ENCODE results near the gene SVBP.

Gene SVBP

DNA sequence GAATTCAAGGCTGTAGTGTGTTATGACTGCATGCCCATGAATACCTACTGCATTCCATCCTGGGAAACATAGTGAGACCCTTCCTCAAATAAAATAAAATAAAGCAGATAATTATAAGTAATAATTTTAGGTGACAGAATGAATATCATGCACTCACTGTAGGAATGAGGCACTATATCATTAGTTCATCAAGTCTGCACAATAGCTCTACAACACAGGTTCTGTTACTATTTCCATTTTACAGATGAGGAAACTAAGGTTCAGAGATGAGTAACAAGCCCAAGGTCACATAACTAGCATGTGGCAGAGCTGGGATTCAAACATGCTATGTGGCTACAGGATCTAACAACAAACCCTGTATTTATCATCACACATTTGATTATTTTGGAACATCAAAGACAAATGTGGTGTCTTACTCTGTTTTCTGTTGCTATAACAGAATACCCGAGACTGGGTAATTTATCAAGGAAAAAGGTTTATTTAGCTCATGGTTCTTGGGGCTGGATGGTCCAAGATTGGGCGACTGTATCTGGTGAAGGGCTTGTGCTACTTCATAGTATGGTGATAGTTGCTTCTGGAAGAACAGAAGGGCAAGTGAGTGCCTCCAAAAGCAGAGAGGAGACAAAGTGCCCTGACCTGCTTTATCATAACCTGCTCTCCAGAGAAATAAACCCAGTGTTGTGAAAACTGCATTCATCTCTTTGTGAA lies 24.4 kb upstream of the SVBP start:
- no peaks in the 10 kb centered on the region for H3K9me3 ChIP-seq (ENCODE audit: control insufficient read depth, insufficient read depth, low read depth, low read length)
- TF ChIP-seq ZFP69B (tag by site-specific recombination; IDR thresholded peaks at IDR 0.05) = no peak
- TF ChIP-seq ZNF248 (tag by site-specific recombination; IDR thresholded peaks at IDR 0.05) = no peak
- TF ChIP-seq ZNF404 (tag by site-specific recombination; IDR thresholded peaks at IDR 0.05) = no peak
- no peak for TF ChIP-seq ZBTB8A (tag by site-specific recombination; IDR thresholded peaks at IDR 0.05)
- no peak for TF ChIP-seq ZNF416 (tag by site-specific recombination; IDR thresholded peaks at IDR 0.05)
- no peak for TF ChIP-seq IKZF3 (tag by site-specific recombination; IDR thresholded peaks at IDR 0.05)
- no peak for TF ChIP-seq ZNF174 (tag by site-specific recombination; IDR thresholded peaks at IDR 0.05)
- TF ChIP-seq HOXC10 (CRISPR knock-in tag; IDR thresholded peaks at IDR 0.05) = no peak
- TF ChIP-seq ZNF664 (tag by site-specific recombination; IDR thresholded peaks at IDR 0.05) = no peak
- no peak for TF ChIP-seq PATZ1 (tag by site-specific recombination; IDR thresholded peaks at IDR 0.05)
- no peak for TF ChIP-seq SCRT2 (tag by site-specific recombination; IDR thresholded peaks at IDR 0.05)
- TF ChIP-seq ZNF23 (tag by site-specific recombination; IDR thresholded peaks at IDR 0.05; ENCODE audit: borderline replicate concordance) = no peak
- TF ChIP-seq ZNF670 (tag by site-specific recombination; IDR thresholded peaks at IDR 0.05; ENCODE audit: low read depth) = no peak
- no peak overlapping the region for H3K4me3 ChIP-seq (ENCODE audit: low read depth, low read length)
- ChIA-PET CTCF (no interaction called here), POLR2A (no interaction called here)
- H3K27ac ChIP-seq (ENCODE audit: extremely low read depth, low read depth, low read length) = no peak overlapping the region
- H3K4me1 ChIP-seq (ENCODE audit: control insufficient read depth, insufficient read depth, low read length) = no peaks in the 10 kb centered on the region
- H3K36me3 ChIP-seq (ENCODE audit: control insufficient read depth in 2 of 2, insufficient read depth in 1 of 2, low read length in 2 of 2) = peaks cover 0 to 29% of the 10 kb centered on the region in 2 experiments; a peak in 1 of 3 replicates

DNA sequence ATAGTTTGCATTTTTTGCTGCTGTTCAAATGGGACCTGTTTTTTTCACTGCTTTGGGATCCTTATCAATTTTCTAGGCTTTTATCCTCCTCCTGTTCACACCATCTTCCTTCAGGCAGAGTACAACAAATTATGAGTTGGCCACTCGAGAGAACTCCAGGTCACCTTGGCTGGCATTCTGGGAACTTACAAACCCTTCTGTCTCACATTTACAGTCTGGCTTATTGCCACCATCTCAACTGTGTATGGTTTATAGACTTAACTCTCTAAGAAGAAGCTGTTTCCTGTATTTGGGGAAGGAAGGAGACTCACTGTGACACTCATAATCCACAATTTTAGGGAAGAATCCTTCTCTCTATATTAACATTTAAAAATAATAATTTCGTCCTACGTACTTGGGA lies 23.8 kb upstream of the SVBP start:
- ChIA-PET CTCF (no interaction called here), POLR2A (no interaction called here)
- Histone ChIP-seq H3K4me1 (ENCODE audit: control insufficient read depth, insufficient read depth, low read length) (no peaks in the 10 kb centered on the region), H3K36me3 (ENCODE audit: control insufficient read depth in 2 of 2, insufficient read depth in 1 of 2, low read length in 2 of 2) (peaks cover 0 to 29% of the 10 kb centered on the region in 2 experiments; a peak in 1 of 3 replicates), H3K4me3 (ENCODE audit: low read depth, low read length) (no peak overlapping the region), H3K27ac (ENCODE audit: extremely low read depth, low read depth, low read length) (no peak overlapping the region), H3K9me3 (ENCODE audit: control insufficient read depth, insufficient read depth, low read depth, low read length) (no peaks in the 10 kb centered on the region)
- no peak for TF ChIP-seq ZNF473 (tag by site-specific recombination; IDR thresholded peaks at IDR 0.05)
- no peak for TF ChIP-seq ZNF558 (tag by site-specific recombination; IDR thresholded peaks at IDR 0.05)
- TF ChIP-seq, protein P1, sequence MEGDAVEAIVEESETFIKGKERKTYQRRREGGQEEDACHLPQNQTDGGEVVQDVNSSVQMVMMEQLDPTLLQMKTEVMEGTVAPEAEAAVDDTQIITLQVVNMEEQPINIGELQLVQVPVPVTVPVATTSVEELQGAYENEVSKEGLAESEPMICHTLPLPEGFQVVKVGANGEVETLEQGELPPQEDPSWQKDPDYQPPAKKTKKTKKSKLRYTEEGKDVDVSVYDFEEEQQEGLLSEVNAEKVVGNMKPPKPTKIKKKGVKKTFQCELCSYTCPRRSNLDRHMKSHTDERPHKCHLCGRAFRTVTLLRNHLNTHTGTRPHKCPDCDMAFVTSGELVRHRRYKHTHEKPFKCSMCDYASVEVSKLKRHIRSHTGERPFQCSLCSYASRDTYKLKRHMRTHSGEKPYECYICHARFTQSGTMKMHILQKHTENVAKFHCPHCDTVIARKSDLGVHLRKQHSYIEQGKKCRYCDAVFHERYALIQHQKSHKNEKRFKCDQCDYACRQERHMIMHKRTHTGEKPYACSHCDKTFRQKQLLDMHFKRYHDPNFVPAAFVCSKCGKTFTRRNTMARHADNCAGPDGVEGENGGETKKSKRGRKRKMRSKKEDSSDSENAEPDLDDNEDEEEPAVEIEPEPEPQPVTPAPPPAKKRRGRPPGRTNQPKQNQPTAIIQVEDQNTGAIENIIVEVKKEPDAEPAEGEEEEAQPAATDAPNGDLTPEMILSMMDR (tag by site-specific recombination; IDR thresholded peaks at IDR 0.05) = no peak
- no peak for TF ChIP-seq ZNF621 (tag by site-specific recombination; IDR thresholded peaks at IDR 0.05)
- TF ChIP-seq ZBTB1 (tag by site-specific recombination; IDR thresholded peaks at IDR 0.05) = no peak
- TF ChIP-seq, protein P2, sequence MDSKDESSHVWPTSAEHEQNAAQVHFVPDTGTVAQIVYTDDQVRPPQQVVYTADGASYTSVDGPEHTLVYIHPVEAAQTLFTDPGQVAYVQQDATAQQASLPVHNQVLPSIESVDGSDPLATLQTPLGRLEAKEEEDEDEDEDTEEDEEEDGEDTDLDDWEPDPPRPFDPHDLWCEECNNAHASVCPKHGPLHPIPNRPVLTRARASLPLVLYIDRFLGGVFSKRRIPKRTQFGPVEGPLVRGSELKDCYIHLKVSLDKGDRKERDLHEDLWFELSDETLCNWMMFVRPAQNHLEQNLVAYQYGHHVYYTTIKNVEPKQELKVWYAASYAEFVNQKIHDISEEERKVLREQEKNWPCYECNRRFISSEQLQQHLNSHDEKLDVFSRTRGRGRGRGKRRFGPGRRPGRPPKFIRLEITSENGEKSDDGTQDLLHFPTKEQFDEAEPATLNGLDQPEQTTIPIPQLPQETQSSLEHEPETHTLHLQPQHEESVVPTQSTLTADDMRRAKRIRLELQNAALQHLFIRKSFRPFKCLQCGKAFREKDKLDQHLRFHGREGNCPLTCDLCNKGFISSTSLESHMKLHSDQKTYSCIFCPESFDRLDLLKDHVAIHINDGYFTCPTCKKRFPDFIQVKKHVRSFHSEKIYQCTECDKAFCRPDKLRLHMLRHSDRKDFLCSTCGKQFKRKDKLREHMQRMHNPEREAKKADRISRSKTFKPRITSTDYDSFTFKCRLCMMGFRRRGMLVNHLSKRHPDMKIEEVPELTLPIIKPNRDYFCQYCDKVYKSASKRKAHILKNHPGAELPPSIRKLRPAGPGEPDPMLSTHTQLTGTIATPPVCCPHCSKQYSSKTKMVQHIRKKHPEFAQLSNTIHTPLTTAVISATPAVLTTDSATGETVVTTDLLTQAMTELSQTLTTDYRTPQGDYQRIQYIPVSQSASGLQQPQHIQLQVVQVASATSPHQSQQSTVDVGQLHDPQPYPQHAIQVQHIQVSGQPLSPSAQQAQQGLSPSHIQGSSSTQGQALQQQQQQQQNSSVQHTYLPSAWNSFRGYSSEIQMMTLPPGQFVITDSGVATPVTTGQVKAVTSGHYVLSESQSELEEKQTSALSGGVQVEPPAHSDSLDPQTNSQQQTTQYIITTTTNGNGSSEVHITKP (tag by site-specific recombination; IDR thresholded peaks at IDR 0.05) = no peak
- TF ChIP-seq INSM2 (tag by site-specific recombination; IDR thresholded peaks at IDR 0.05) = no peak
- TF ChIP-seq ZNF221 (tag by site-specific recombination; IDR thresholded peaks at IDR 0.05; ENCODE audit: borderline replicate concordance) = no peak
- no peak for TF ChIP-seq ZEB2 (tag by site-specific recombination; IDR thresholded peaks at IDR 0.05)
- TF ChIP-seq ZNF501 (tag by site-specific recombination; IDR thresholded peaks at IDR 0.05) = no peak
